ENCODE data around the gene BIVM. TPM values are rescaled to one million over a fixed set of nuclear protein-coding genes. Genes with fewer than 3 reads are reported as not detected.

BIVM gene
- polyA plus RNA-seq, 3 donors, result 0.76 to 1.1 (median 0.81) TPM

DNA sequence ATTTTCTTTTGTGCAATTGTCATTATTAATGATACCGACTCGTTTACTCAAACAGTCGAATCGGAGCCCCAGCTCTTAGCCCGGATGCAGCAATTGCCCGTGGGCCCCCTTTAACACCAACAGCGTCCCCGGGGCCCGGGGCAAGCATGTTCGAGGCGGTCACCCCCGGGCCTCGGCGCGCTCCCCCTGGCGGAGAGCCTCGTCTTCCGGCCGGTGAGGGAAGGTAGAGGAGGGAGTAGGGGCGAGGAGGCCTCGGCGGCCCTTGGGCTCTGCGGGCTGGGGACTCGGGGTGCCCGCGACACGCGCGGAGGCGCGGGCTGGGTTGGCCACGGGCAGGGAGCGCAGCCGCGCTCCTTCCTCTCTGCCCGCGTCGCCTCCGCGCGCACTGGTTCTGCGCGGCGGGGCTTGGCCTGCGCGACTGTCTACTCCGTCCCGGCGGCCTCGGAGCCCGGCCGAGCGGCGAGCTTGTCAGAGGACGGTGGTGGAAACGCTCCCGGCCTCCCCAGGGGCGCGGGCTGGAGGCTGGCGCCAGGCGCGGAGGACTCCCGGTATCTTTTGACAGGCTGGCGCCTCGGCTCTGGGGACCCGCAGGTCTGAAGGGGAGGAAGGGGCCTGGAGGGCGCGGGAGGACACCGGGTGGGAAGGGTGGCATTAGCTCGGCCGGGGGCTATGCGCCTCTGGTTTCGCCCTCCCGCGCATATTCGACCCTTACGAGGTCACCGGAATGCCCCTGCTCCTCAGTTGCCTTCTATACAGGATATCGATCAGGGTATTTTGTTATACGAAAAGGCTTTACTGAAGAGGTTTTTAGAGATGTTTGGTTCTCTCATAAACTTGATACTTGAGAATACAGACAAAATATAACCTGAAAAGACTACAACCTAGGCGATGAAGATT is 1.5 kb downstream of the BIVM start:
- intact Hi-C loops (cut with micrococcal nuclease), result no loop called here
- peaks cover 20 to 29% of the 10 kb centered on the region in 2 donors for H3K4me1 ChIP-seq (ENCODE audit: control insufficient read depth in 1 of 2, insufficient read depth in 2 of 2, low read length in 2 of 2)
- TF ChIP-seq, protein P1, sequence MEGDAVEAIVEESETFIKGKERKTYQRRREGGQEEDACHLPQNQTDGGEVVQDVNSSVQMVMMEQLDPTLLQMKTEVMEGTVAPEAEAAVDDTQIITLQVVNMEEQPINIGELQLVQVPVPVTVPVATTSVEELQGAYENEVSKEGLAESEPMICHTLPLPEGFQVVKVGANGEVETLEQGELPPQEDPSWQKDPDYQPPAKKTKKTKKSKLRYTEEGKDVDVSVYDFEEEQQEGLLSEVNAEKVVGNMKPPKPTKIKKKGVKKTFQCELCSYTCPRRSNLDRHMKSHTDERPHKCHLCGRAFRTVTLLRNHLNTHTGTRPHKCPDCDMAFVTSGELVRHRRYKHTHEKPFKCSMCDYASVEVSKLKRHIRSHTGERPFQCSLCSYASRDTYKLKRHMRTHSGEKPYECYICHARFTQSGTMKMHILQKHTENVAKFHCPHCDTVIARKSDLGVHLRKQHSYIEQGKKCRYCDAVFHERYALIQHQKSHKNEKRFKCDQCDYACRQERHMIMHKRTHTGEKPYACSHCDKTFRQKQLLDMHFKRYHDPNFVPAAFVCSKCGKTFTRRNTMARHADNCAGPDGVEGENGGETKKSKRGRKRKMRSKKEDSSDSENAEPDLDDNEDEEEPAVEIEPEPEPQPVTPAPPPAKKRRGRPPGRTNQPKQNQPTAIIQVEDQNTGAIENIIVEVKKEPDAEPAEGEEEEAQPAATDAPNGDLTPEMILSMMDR (IDR thresholded peaks at IDR 0.05), result peak; percentile 70
- Mint-ChIP-seq H3K9me3 (peaks cover 0 to 4% (median 0%) of the 10 kb centered on the region in 7 donors), H3K4me3 (peak overlapping the region; percentile 83 to 93), H3K36me3 (peaks cover 0 to 4% of the 10 kb centered on the region in 2 donors), H3K27me3 (ENCODE audit: low read depth in 3 of 3) (peaks cover 25 to 34% (median 29%) of the 10 kb centered on the region in 3 donors), H3K27ac (no peak overlapping the region), H3K4me1 (peaks cover 25% of the 10 kb centered on the region)
- WGBS (ENCODE audit: insufficient coverage), result 1% methylated on average over 65 of the region's 81 CpGs
- DNase-seq, result peak; percentile 53 to 64 (median 54)
- peak overlapping the region; percentile 65 for H3K9ac ChIP-seq (ENCODE audit: insufficient read depth, low read length, poor library complexity, severe bottlenecking)
- no peaks in the 10 kb centered on the region for H3K9me3 ChIP-seq (replicated peaks in 1 of 2; ENCODE audit: control insufficient read depth in 1 of 2, insufficient read depth in 1 of 2, low read length in 2 of 2)
- peak overlapping the region; percentile 100 for H3K4me2 ChIP-seq (replicated peaks; ENCODE audit: extremely low read depth, low read length, poor library complexity, severe bottlenecking)
- no peaks in the 10 kb centered on the region for H3K36me3 ChIP-seq (replicated peaks in 1 of 2; ENCODE audit: control insufficient read depth in 1 of 2, insufficient read depth in 2 of 2, low read length in 2 of 2)
- H3K27me3 ChIP-seq (ENCODE audit: control insufficient read depth in 2 of 2, insufficient read depth in 2 of 2, low read length in 2 of 2), result peaks cover 16 to 31% of the 10 kb centered on the region in 2 donors
- no peaks in the 10 kb centered on the region for H3K79me2 ChIP-seq (ENCODE audit: insufficient read depth, low read length)
- no peaks in the 10 kb centered on the region for H4K20me1 ChIP-seq (ENCODE audit: insufficient read depth, low read length)
- H2AFZ ChIP-seq (ENCODE audit: insufficient read depth, low read depth, low read length, poor library complexity, severe bottlenecking), result peak overlapping the region; percentile 89
- H3K27ac ChIP-seq (ENCODE audit: low read depth in 1 of 2, low read length in 2 of 2), result no peak overlapping the region
- H3K4me3 ChIP-seq (replicated peaks in 1 of 3; ENCODE audit: low read depth in 2 of 3, low read length in 3 of 3), result peak overlapping the region; percentile 42 to 81 (median 54)

- H3K36me3 Mint-ChIP-seq, result peaks cover 0 to 2% of the 10 kb centered on the region in 2 donors
- Histone ChIP-seq H3K9me3 (replicated peaks in 1 of 2; ENCODE audit: control insufficient read depth in 1 of 2, insufficient read depth in 1 of 2, low read length in 2 of 2) (peaks cover 0 to 2% of the 10 kb centered on the region in 2 donors), H3K27ac (ENCODE audit: low read depth in 1 of 2, low read length in 2 of 2) (no peak overlapping the region), H3K27me3 (ENCODE audit: control insufficient read depth in 2 of 2, insufficient read depth in 2 of 2, low read length in 2 of 2) (no peaks in the 10 kb centered on the region), H3K4me1 (ENCODE audit: control insufficient read depth in 1 of 2, insufficient read depth in 2 of 2, low read length in 2 of 2) (peaks cover 4% of the 10 kb centered on the region in 2 donors), H3K4me2 (replicated peaks; ENCODE audit: extremely low read depth, low read length, poor library complexity, severe bottlenecking) (no peak overlapping the region), H3K79me2 (ENCODE audit: insufficient read depth, low read length) (no peaks in the 10 kb centered on the region), H2AFZ (ENCODE audit: insufficient read depth, low read depth, low read length, poor library complexity, severe bottlenecking) (no peak overlapping the region), H3K36me3 (replicated peaks in 1 of 2; ENCODE audit: control insufficient read depth in 1 of 2, insufficient read depth in 2 of 2, low read length in 2 of 2) (no peaks in the 10 kb centered on the region), H3K9ac (ENCODE audit: insufficient read depth, low read length, poor library complexity, severe bottlenecking) (no peak overlapping the region), H4K20me1 (ENCODE audit: insufficient read depth, low read length) (no peaks in the 10 kb centered on the region), H3K4me3 (replicated peaks in 1 of 3; ENCODE audit: low read depth in 2 of 3, low read length in 3 of 3) (no peak overlapping the region)
- H3K9me3 Mint-ChIP-seq, result peaks cover 0 to 7% (median 3%) of the 10 kb centered on the region in 7 donors
- H3K4me3 Mint-ChIP-seq, result no peak overlapping the region
- no peak overlapping the region for H3K27ac Mint-ChIP-seq
- no peak for DNase-seq
- H3K27me3 Mint-ChIP-seq (ENCODE audit: low read depth in 3 of 3), result no peaks in the 10 kb centered on the region
- intact Hi-C loops (cut with micrococcal nuclease), result no loop called here
- H3K4me1 Mint-ChIP-seq, result peaks cover 8% of the 10 kb centered on the region
- TF ChIP-seq, protein P1 (IDR thresholded peaks at IDR 0.05), result no peak
- no CpG with 5 or more reads among the region's 3 CpGs for WGBS (ENCODE audit: insufficient coverage)
These were observed 6.8 kb downstream of the BIVM start for GRCh38 chr13:102805680-102806079.

Measured in CD14-positive monocyte (primary cell).